GM18861 (cell line): ENCODE data around the gene RASSF10.

Experiments used
- ATAC-seq: cut with Tn5 transposase; IDR thresholded peaks from one replicate; pipeline ENCODE4 v1.9.1; 2021; ENCODE audit not compliant: unreplicated experiment

The RASSF10 gene

DNA sequence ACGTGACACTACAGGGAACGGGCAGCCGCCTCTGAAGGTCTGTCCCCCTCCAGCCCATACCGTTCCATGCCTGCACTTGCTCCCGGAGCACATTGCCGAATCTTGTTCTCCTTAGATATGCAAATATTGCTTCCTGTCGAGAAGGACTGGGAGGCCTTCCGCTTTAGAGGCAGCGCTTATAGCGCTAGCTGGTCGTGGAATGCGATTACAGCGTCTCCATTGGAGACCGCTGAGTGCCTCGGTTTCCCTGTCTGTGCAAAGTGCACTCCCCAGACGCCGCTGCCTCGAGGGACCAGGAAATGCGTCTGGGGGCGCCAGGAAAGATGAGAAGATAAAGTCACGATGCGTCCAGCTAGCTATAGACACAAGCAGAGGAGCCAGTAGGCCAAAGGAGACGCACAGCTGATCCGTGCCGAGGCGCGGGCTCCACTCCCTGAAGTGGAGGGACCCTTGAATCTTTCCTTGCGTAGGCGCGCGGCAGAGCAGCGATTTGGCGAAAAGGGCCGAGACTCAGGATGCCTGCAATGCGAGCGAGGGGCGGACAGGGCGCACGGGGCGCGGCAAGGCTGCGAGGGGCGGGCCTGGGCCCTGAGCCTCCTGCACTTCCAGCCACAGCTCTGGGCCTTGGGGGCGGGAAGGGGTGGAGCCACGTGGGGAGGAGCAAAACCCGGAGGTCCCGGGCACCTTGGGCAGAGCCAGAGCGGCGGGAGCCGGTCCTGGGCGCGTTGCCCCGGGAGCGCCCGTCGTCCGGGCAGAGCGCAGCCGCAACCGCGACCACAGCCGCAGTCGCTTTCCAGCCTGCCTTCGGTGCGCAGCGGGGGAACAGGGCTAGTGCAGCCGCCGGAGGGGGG lies at the start of gene RASSF10:
TSS of gene RASSF10 (plus strand) at position 692 of the 851 bp plus-strand sequence. CDS start 261 bp downstream, outside the sequence.
- peak; percentile 46 for ATAC-seq

DNA sequence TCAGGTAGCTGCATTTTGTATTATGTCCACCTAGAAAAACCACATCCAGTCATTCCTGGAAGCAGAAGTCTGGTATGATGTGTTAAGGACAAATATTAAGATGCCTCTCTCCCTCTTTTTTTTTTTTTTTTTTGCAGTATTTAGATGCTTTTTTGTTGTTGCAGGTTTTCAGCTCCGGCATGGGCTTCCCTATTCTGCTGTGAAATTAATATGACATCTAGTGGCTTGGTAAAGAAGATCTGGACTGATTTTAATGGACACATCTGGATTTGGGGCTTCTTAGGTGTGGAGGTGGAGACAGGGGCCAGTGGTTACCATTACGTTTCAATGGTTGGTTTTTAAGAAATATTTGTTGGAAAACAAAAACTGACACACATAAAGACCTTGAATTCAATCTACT lies 47.5 kb upstream of the RASSF10 start:
- no peak for ATAC-seq

DNA sequence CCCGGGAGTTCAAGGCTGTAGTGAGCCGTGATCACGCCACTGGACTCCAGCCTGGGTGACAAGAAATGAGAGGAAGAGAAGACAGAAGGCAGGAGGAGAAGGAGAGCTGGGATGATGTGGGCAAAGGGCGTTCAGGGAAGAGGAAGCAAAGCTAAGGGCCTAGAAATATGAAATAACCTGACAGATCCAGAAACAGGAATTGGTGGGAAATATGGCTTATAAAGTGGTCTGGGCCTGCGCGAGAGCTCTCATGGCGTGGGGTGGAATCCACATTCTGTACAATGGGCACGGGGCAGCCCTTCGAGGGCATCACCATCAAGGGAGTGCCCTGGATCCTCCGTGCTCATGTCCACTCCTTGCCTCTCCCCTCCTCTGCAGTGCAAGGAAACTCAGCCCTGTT lies 46.8 kb upstream of the RASSF10 start:
- ATAC-seq: no peak

DNA sequence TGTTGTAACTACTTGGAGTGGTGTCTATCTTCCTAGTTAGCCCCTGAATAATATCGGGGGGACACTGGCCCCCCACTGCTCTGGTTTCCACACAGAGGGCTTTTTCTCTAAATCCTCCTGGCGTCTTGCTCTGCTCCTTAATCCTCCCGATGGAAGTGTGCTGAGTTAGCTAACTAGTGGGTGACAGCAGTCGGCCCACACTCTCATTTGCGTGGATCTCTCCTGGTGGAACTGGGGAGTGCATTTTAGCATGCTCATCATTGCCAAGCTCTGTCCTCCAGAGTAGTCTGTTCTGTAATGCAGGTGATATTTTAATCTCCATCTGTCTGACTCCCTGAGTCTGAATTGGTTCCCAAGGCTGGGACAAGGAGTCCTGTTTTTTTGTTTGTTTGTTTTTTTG lies 46.1 kb upstream of the RASSF10 start:
- ATAC-seq: no peak

DNA sequence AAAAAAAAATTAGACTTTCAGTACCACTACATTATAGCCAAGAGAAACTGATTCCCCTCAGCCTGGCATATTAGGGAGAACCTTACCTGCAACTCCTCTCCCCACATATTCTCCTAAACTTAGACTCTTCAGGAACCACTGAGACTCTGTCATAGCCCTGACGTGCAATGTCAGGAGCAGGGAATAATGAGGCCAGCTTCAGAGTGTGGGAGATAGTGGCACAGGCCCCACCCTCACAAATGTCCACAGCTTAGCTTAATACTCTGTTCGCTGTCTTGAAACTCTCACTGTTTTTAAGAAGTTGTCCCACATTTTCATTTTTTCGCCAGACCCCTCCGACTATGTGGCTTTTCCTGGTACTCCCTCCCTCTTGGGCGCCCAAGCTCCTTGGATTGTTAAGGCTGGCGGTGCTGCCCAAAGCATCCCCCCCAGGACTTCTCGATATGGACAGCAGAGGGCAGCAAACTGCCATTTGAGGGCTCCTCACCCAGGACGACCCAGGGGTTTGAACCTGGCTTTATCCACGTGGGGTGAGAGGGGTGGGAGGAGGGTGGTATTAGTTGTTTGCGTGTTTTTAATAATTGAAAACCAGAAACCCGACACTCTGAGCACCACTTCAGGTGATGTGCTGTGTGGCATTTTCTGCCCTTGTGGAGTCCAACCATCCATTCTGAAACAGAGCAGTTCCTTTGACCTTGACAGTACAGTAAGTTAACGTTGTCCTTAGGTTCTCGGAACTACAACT lies 45.2 kb upstream of the RASSF10 start:
- ATAC-seq: peak; percentile 68

DNA sequence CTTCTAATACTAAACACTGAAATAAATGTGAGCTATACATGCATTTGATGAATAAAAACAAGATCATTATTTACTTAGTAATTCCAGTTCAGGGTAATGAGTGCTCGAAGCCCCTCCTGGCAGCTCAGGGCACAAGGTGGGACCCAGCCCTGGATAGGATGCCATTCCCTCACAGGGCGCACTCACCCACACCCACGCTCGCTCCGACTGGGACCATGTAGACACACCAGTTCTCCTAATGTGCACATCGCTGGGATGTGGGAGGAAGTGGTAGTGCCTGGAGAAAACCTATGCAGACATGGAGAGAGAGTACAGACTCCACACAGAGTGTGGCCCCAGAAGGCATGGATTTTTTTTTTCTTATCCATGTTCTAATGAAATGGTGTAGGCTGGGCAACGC lies 44.5 kb upstream of the RASSF10 start:
- no peak for ATAC-seq

DNA sequence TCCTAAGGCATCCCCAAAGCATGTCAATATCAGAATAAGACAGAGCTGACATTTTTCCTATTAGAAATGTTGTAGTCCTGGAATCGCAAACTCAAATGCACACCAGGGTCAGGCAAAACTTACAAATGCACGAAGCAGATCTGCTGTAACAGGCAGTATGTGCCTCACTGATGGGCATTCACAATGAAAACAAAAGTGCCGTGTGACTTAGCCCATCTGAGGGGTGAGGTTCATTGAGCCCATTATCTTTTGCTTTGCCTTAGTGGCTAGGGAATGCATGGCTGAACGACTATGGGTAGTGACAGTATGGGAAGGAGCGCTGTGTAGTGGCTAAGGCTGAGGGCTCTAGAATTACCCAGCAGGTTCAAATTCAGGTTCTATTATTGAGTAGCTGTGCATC lies 43.1 kb upstream of the RASSF10 start:
- no peak for ATAC-seq

DNA sequence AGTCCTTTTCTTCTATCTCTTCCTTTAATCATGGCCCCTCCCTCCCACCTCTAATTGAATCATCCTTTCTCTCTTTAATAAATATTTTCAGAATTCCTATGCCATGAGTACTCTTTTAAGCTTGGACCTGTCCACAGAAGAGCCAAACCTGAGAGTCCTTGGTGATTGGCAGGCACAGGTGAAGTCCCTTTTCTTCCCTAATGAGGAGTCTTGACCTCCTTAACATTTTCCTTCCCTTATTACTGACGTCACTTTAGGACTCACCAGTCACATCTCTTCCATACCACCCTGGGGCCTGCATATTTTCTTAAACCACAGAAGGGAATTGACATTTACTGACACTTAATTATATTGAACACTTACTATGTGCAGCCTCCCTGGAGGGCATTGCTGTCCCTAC lies 41.0 kb upstream of the RASSF10 start:
- no peak for ATAC-seq

DNA sequence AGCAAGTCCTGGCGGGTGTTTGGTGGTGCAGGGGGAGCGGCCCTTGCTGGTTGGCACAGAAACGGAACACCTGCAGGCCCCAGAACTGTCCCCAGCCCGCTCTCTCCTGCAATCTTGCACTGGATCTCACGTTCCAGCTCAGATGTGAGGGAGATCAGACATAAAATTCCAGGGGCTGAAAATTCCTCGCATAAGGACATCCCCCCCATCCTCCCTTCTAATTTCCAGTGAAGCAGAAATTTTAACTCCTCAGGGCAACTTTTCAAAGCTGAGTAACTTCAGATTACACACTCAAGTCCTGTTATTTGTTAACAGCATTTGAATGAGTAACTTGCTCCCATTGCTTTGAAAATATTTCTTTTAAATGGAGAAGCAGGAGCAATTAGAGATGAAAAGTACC lies 40.3 kb upstream of the RASSF10 start:
- ATAC-seq: no peak

DNA sequence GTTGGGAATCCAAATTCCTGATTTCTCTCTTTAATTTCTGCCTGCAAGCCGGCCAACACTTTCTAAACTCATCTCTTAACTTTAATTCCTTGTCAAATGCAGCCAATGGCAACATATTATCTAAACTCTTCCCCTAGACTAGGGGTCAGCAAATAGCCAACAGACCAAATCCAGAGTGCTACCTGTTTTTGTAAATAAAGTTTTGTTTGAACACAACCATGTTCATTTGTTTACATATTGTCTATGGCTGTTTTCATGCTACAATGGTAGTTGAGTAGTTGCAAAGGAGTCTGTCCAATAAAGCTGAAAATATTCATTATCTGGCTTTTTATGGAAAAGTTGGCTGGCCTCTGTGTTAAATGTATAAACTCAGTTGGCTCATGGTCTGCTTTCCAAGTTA lies 37.2 kb upstream of the RASSF10 start:
- no peak for ATAC-seq

DNA sequence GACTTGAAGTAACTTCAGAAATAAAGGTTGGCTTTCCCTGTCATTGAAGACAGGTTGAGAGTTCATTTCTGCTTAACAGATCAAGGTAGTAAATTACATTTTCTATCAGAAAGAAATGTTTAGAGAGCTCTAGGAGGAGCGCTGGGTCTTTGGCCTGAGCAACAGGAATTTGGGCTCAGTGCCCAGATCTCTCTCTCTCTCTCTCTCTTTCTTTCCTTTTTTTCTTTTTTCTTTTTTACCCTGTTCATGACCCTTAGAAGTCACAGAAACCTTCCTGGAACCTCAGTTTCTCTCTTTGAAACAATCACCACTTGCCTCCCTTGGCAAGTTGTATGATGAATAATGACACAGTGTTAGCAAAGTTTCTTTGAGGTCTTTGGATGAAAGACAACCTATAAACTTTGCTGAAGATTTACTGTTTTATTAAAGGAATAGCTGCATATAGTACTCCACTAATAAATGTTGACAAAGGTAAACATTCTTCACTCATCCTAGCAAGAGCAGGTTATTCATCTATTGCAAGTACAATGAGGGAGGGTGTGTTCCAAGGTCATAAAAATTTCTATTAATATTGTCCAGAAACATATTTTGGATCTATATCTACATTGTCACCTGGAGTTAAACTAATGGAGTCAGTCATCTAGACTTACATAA lies 35.5 kb upstream of the RASSF10 start:
- ATAC-seq: no peak

DNA sequence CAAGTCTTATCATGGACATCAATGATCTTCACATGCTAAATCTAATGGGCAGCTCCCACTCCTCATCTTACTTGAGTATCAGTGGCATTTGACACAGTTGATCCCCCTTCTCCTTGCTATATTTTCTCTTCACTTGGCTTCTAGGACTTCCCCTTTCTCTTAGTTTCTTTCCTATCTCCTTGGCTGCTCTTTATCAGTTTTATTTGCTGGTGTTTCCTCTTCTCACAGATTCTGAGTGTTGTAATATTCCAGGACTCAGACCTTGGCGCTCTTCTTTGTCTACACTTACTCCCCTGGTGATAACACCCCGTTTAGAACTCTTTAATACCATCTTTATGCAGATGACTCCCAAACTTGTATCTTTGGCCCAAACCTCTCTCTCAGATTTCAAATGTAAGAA lies 33.9 kb upstream of the RASSF10 start:
- no peak for ATAC-seq

DNA sequence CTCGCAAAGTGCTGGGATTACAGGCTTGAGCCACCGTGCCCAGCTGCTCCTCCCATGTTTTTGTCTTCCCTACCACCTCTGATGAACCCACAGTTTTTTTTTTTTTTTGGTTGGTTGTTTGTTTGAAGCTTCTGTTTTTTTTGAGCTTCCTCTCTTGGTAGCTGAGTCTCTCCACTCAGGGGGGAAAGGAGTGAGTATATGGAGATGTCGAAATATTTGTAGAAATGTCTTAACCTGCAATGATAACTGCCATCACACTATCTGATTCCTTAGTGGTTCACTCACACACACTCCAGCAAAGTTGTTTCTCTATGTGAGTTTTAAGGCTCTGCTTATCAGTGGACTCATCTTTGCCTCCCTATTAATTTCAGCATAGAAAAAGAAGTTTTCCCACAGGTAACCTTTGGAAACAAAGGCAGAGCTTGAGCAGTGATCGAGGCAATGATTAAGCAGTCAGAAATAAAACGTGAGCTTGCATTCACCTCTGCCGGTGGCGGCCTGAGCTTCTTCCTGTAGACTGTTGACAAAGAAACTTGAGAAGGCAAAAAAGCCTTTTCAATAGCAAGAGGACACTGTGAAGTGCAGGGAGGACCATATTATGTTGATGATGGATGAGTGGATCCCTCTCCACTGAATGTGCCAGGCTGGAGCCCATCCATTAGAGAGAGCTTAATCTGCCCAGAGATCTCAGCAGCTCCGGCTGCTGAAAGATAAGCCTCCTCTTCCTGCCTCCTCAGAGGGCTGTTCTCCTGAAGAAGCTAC lies 29.0 kb upstream of the RASSF10 start:
- no peak for ATAC-seq

DNA sequence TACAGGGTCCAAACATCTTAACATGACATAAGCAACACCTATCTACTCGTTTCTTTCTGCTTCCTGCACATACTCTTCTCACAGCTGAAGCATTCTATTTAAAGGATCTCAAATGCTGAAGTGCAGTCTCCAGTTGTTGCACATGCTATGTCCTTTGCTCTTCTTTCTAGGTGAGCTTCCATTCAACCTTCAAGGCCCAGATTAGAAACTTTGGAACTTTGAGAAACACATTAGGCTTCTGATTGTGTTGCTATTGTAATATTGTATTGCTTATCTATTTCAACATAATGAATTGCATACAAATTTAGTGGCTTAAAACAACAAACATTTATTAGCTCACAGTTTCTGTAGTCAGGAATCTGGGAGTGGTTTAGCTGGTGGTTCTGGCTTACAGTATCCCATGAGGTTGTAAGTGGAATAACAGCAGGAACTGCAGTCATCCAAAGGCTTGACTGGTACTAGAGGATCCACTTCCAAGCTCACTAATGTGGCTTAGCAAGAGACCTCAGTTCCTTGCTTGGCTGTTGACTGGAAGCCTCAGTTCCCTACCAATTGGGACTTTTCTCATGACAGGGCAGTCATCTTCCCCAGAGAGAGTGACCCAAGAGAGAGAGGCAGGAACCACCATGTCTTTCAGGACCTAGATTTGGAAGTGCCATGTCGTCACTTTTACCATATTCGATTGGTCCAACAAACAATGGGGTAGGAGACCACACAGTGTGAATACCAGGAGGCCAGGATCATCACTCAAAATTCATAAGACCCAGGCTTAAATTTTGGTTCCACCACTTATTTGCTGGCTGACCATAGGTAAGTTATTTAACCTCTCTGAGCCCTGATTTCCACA lies 27.2 kb upstream of the RASSF10 start:
- ATAC-seq: no peak

DNA sequence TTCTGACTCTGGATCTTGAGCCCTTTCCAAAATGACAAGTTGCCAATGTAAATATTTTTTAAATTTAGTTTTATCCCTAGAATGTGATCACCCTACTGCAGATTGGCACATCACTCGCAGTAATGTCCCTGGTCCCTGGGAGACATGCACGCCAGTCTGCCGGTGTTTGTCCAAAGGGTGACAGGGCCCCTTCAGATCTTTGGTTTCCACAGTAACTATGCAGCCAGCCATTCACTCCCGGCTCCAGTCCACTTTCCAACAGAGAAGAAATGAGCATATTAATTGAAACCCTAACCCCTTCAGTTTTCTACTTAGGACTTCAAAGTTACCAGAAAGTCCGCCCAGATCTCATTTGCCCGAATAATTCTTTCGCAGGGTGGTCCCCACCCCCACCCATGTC lies 25.8 kb upstream of the RASSF10 start:
- no peak for ATAC-seq

DNA sequence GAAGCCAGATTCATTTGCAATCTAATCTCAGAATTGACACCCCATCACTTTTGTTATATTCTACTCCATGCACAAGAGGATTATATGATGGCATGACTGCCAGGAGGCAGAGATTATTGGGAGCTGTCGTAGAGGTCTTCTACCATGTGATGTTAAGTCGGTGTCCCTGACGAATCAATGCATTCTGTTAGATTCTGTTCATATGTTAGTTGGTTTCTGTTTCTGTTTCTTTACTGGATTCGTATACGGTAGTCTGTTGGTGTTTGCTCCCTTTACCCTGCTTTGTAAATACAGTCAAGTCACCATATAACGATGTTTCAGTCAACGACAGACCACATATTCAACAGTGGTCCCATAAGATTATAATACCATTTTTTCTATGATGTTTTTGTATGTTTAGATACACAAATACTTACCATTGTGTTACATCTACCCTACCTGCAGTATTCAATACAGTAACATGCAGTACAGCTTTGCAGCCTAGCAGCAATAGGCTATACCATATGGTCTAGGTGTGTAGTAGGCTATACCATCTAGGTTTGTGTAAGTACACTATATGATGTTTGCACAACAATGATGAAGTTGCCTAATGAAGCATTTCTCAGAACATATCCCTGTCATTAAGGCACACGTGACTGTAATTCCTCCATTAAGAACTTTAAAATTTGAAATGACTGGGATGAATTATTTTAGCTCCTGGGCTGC lies 22.8 kb upstream of the RASSF10 start:
- ATAC-seq: no peak

DNA sequence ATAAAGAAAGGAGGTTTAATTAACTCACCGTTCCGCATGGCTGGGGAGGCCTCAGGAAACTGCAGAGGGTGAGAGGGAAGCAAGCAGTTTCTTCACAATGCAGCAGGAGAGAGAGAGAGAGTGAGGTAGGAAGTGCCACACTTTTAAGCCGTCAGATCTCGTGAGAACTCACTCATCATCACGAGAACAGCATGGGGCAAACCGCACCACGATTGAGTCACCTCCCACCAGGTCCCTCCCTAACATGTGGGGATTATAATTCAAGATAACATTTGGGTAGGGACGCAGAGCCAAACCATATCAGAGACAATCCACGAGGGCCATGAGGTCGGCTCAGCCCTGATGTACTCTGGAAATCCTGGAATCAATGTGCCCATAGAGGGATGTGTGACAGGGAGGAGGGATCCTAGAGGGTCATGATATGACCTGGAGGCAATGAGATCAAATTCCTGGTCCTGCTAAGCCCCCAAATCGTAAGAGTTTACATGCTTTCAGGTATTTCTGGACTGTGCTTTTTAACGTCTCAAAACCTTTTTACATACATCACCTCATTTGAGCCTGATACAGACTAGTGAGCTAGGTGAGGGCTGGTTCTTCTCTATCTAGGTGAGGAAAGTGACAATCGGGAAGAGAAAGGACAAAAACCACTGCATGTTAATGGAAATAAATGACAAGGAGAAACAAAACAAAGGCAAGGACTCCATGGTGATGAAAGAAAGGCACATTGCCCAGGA lies 19.5 kb upstream of the RASSF10 start:
- ATAC-seq: no peak

DNA sequence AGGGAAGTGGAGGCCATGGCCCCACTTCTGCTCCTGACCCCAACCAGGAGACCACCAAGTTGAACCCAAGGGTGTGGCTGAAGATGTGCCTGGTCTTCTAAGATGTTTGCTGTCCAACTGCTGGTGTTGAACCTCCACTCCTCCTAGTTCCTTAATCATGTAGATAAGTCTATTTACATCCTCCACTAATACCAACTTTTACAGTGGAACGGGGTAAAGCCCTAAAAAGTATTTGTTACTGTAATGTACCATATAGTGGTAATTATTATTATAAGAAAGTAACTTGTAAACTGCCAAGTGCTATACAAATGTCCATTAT lies 19.0 kb upstream of the RASSF10 start:
- ATAC-seq: no peak

DNA sequence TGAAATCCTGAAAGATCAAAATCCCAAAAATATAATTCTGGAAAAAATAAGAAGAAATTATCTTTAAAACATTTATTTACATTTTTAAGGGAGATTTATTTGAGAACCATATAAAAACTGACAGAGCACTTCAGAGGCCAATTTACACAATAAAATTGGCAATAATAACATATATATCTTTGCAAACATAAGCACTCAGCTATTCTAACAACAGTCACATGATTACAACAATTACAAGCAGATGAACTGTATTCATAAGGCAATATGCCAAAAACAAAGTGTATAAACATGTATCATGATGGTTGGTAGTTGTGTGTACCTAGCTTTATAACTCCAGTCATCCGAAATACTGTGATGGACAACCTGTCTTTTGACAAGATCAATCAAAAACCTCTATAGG lies 17.7 kb upstream of the RASSF10 start:
- ATAC-seq: no peak
